Measurements from ENCODE around the gene CHST15. TPM values are rescaled to one million over a fixed set of nuclear protein-coding genes. Genes with fewer than 3 reads are reported as not detected.

CHST15 gene
- total and polyA plus RNA-seq, 2 experiments from 2014 or later = 0.06 to 0.11 TPM

GRCh38 chr10:124075231-124075955 is 18.0 kb downstream of the CHST15 start:
- no peak for DNase-seq
- Histone ChIP-seq H3K9me2 (ENCODE audit: insufficient read depth) (no peaks in the 10 kb centered on the region), H3K36me3 (ENCODE audit: low read depth) (no peaks in the 10 kb centered on the region), H3K4me2 (ENCODE audit: unreplicated experiment) (no peak overlapping the region), H3K9ac (no peak overlapping the region), H3K79me2 (ENCODE audit: insufficient read depth) (no peaks in the 10 kb centered on the region), H3K27ac (no peak overlapping the region), H3K4me1 (ENCODE audit: insufficient read depth) (no peaks in the 10 kb centered on the region), H2AFZ (no peak overlapping the region), H3K27me3 (replicated peaks; ENCODE audit: insufficient read depth) (peaks cover 61% of the 10 kb centered on the region), H4K20me1 (ENCODE audit: insufficient read depth) (no peaks in the 10 kb centered on the region), H3K9me3 (ENCODE audit: low read depth) (no peaks in the 10 kb centered on the region), H3F3A (ENCODE audit: insufficient read depth) (no peaks in the 10 kb centered on the region), H3K4me3 (no peak overlapping the region)
- no peak for TF ChIP-seq EZH2phosphoT487 (IDR thresholded peaks at IDR 0.05; ENCODE audit: insufficient read depth, low read depth)
- no peak for TF ChIP-seq EZH2 (IDR thresholded peaks at IDR 0.05; ENCODE audit: insufficient read depth, poor library complexity, severe bottlenecking)
- in situ Hi-C loops (cut with MboI) = no loop called here
- 11 to 18% methylated on average over 12 of the region's 12 CpGs for WGBS, 2 experiments (ENCODE audit: low coverage in 1 of 2, low lambda C conversion rate in 2 of 2, missing lambda C conversion rate in 2 of 2)

- no peak overlapping the region for H2AFZ ChIP-seq
- no peaks in the 10 kb centered on the region for H3K79me2 ChIP-seq (ENCODE audit: insufficient read depth)
- TF ChIP-seq EZH2phosphoT487 (IDR thresholded peaks at IDR 0.05; ENCODE audit: insufficient read depth, low read depth) (no peak), EZH2 (IDR thresholded peaks at IDR 0.05; ENCODE audit: insufficient read depth, poor library complexity, severe bottlenecking) (no peak)
- no peaks in the 10 kb centered on the region for H4K20me1 ChIP-seq (ENCODE audit: insufficient read depth)
- H3K4me3 ChIP-seq = no peak overlapping the region
- no peak for DNase-seq
- H3K36me3 ChIP-seq (ENCODE audit: low read depth) = no peaks in the 10 kb centered on the region
- no peaks in the 10 kb centered on the region for H3K4me1 ChIP-seq (ENCODE audit: insufficient read depth)
- no peaks in the 10 kb centered on the region for H3K9me2 ChIP-seq (ENCODE audit: insufficient read depth)
- no peak overlapping the region for H3K4me2 ChIP-seq (ENCODE audit: unreplicated experiment)
- 59 to 60% methylated on average over 12 of the region's 12 CpGs for WGBS, 2 experiments (ENCODE audit: low coverage in 1 of 2, low lambda C conversion rate in 2 of 2, missing lambda C conversion rate in 2 of 2)
- H3F3A ChIP-seq (ENCODE audit: insufficient read depth) = no peaks in the 10 kb centered on the region
- in situ Hi-C loops (cut with MboI) = no loop called here
- H3K27me3 ChIP-seq (replicated peaks; ENCODE audit: insufficient read depth) = peaks cover 67% of the 10 kb centered on the region
- H3K9me3 ChIP-seq (ENCODE audit: low read depth) = no peaks in the 10 kb centered on the region
- H3K9ac ChIP-seq = no peak overlapping the region
- no peak overlapping the region for H3K27ac ChIP-seq
Observed at GRCh38 chr10:124074501-124075109, 18.8 kb downstream of the CHST15 start.

GRCh38 chr10:124073978-124074377 is 19.4 kb downstream of the CHST15 start:
- Histone ChIP-seq H3K79me2 (ENCODE audit: insufficient read depth) (no peaks in the 10 kb centered on the region), H3K9me2 (ENCODE audit: insufficient read depth) (no peaks in the 10 kb centered on the region), H3K27me3 (replicated peaks; ENCODE audit: insufficient read depth) (peaks cover 71% of the 10 kb centered on the region), H3K4me2 (ENCODE audit: unreplicated experiment) (no peak overlapping the region), H3K27ac (no peak overlapping the region), H3K9me3 (ENCODE audit: low read depth) (no peaks in the 10 kb centered on the region), H3K9ac (no peak overlapping the region), H3K4me1 (ENCODE audit: insufficient read depth) (no peaks in the 10 kb centered on the region), H3F3A (ENCODE audit: insufficient read depth) (no peaks in the 10 kb centered on the region), H3K4me3 (no peak overlapping the region), H3K36me3 (ENCODE audit: low read depth) (no peaks in the 10 kb centered on the region), H4K20me1 (ENCODE audit: insufficient read depth) (no peaks in the 10 kb centered on the region), H2AFZ (no peak overlapping the region)
- WGBS, 2 experiments (ENCODE audit: low coverage in 1 of 2, low lambda C conversion rate in 2 of 2, missing lambda C conversion rate in 2 of 2) = 31 to 36% methylated on average over 5 of the region's 5 CpGs
- DNase-seq = no peak
- TF ChIP-seq EZH2 (IDR thresholded peaks at IDR 0.05; ENCODE audit: insufficient read depth, poor library complexity, severe bottlenecking) (no peak), EZH2phosphoT487 (IDR thresholded peaks at IDR 0.05; ENCODE audit: insufficient read depth, low read depth) (no peak)
- in situ Hi-C loops (cut with MboI) = no loop called here

GRCh38 chr10:124072541-124072940 is 20.9 kb downstream of the CHST15 start:
- Histone ChIP-seq H3K4me3 (no peak overlapping the region), H3K36me3 (ENCODE audit: low read depth) (no peaks in the 10 kb centered on the region), H3K9me3 (ENCODE audit: low read depth) (no peaks in the 10 kb centered on the region), H3K4me2 (ENCODE audit: unreplicated experiment) (no peak overlapping the region), H3K4me1 (ENCODE audit: insufficient read depth) (no peaks in the 10 kb centered on the region), H3K27ac (no peak overlapping the region), H3K79me2 (ENCODE audit: insufficient read depth) (no peaks in the 10 kb centered on the region), H3K9me2 (ENCODE audit: insufficient read depth) (no peaks in the 10 kb centered on the region), H3K9ac (no peak overlapping the region), H2AFZ (no peak overlapping the region), H4K20me1 (ENCODE audit: insufficient read depth) (no peaks in the 10 kb centered on the region), H3K27me3 (replicated peaks; ENCODE audit: insufficient read depth) (peaks cover 72% of the 10 kb centered on the region), H3F3A (ENCODE audit: insufficient read depth) (no peaks in the 10 kb centered on the region)
- 23 to 25% methylated on average over 3 of the region's 3 CpGs for WGBS, 2 experiments (ENCODE audit: low coverage in 1 of 2, low lambda C conversion rate in 2 of 2, missing lambda C conversion rate in 2 of 2)
- DNase-seq = no peak
- in situ Hi-C loops (cut with MboI) = no loop called here
- TF ChIP-seq EZH2phosphoT487 (IDR thresholded peaks at IDR 0.05; ENCODE audit: insufficient read depth, low read depth) (no peak), EZH2 (IDR thresholded peaks at IDR 0.05; ENCODE audit: insufficient read depth, poor library complexity, severe bottlenecking) (no peak)
